Trophoblast cell (in vitro differentiated cells and primary cell): Measurements from ENCODE around the gene AARSD1.
"Not testable (repeated sequence)": the region's sequence is repeated elsewhere in the genome, so short reads cannot be mapped to it uniquely, and the experiment has no call there.

Experiments
- DNase-seq, 2 donors: peaks; one replicate each; pipeline ENCODE4 v3.0.0-alpha.2; 2016
- H2AFZ ChIP-seq: 2 replicates; pipeline ENCODE4 v1.6.1; 2013; ENCODE audit warnings: low read length, moderate library complexity, mild to moderate bottlenecking; ENCODE audit not compliant: insufficient read depth, poor library complexity
- H2AK5ac ChIP-seq: 2 replicates; pipeline ENCODE4 v1.6.1; 2013; ENCODE audit warnings: mild to moderate bottlenecking, low read length
- H2BK120ac ChIP-seq: 2 replicates; pipeline ENCODE4 v1.6.1; 2013; ENCODE audit warnings: low read length, mild to moderate bottlenecking, moderate library complexity; ENCODE audit not compliant: insufficient read depth, poor library complexity
- H2BK12ac ChIP-seq: 2 replicates; pipeline ENCODE4 v1.6.1; 2013; ENCODE audit warnings: mild to moderate bottlenecking, low read length, moderate library complexity
- H2BK5ac ChIP-seq: 2 replicates; pipeline ENCODE4 v1.6.1; 2013; ENCODE audit warnings: low read length, low read depth, moderate library complexity, mild to moderate bottlenecking; ENCODE audit not compliant: poor library complexity
- H3K14ac ChIP-seq: 2 replicates; pipeline ENCODE4 v1.6.1; 2013; ENCODE audit warnings: mild to moderate bottlenecking, low read length
- H3K18ac ChIP-seq: 2 replicates; pipeline ENCODE4 v1.6.1; 2013; ENCODE audit warnings: mild to moderate bottlenecking, low read length
- H3K23ac ChIP-seq: 2 replicates; pipeline ENCODE4 v1.6.1; 2013; ENCODE audit warnings: low read length
- H3K27ac ChIP-seq: 2 replicates; pipeline ENCODE4 v1.5.1; 2013; ENCODE audit warnings: low read depth, mild to moderate bottlenecking, inconsistent platforms, low read length, moderate library complexity
- H3K27me3 ChIP-seq: 2 replicates; pipeline ENCODE4 v1.6.1; 2013; ENCODE audit warnings: inconsistent platforms, mild to moderate bottlenecking, low read length, moderate library complexity; ENCODE audit not compliant: insufficient read depth
- H3K36me3 ChIP-seq, 2 experiments: 1 replicate in 1 of 2; 2 replicates in 1 of 2; pipeline ENCODE4 v1.6.1; 2013; ENCODE audit warnings: low read length in 2 of 2, mild to moderate bottlenecking in 2 of 2, moderate library complexity in 1 of 2; ENCODE audit not compliant: insufficient read depth in 2 of 2, control insufficient read depth in 1 of 2
- H3K4ac ChIP-seq: 2 replicates; pipeline ENCODE4 v1.6.1; 2013; ENCODE audit warnings: low read depth, mild to moderate bottlenecking, low read length, moderate library complexity
- H3K4me1 ChIP-seq, 2 experiments: 1 replicate in 1 of 2; 2 replicates in 1 of 2; pipeline ENCODE4 v1.6.1; 2013; ENCODE audit warnings: low read length in 2 of 2, mild to moderate bottlenecking in 2 of 2, moderate library complexity in 1 of 2; ENCODE audit not compliant: insufficient read depth in 2 of 2, control insufficient read depth in 1 of 2
- H3K4me2 ChIP-seq: 2 replicates; pipeline ENCODE4 v1.6.1; 2013; ENCODE audit warnings: inconsistent platforms, mild to moderate bottlenecking, low read length, moderate library complexity
- H3K4me3 ChIP-seq: 2 replicates; pipeline ENCODE4 v1.5.1; 2013; ENCODE audit warnings: mild to moderate bottlenecking, low read depth, low read length, inconsistent platforms
- H3K79me1 ChIP-seq: one replicate; pipeline ENCODE4 v1.6.1; 2013; ENCODE audit warnings: low read length
- H3K79me2 ChIP-seq: 2 replicates; pipeline ENCODE4 v1.6.1; 2013; ENCODE audit warnings: low read length, mild to moderate bottlenecking; ENCODE audit not compliant: control insufficient read depth, insufficient read depth, poor library complexity
- H3K9ac ChIP-seq: 2 replicates; pipeline ENCODE4 v1.6.1; 2013; ENCODE audit warnings: mild to moderate bottlenecking, low read length
- H3K9me3 ChIP-seq: 2 replicates; pipeline ENCODE4 v1.6.1; 2013; ENCODE audit warnings: low read depth, mild to moderate bottlenecking, control low read depth, inconsistent platforms, low read length; ENCODE audit not compliant: insufficient read depth
- H4K12ac ChIP-seq: 2 replicates; pipeline ENCODE4 v1.6.1; 2013; ENCODE audit warnings: low read depth, mild to moderate bottlenecking, low read length, moderate library complexity
- H4K8ac ChIP-seq: 2 replicates; pipeline ENCODE4 v1.6.1; 2013; ENCODE audit warnings: low read depth, mild to moderate bottlenecking, low read length, moderate library complexity
- H4K91ac ChIP-seq: one replicate; pipeline ENCODE4 v1.6.1; 2013; ENCODE audit warnings: low read depth, mild to moderate bottlenecking, low read length, moderate library complexity
- WGBS: extraction: QIAGEN DNeasy Blood & Tissue Kit; methylation state at CpG from one replicate; pipeline ENCODE4 v1.1.7; 2013; ENCODE audit warnings: missing lambda C conversion rate; ENCODE audit not compliant: insufficient read length, insufficient coverage; ENCODE audit errors: extremely low coverage; 5-methylcytosine and 5-hydroxymethylcytosine counted together

The AARSD1 gene

DNA sequence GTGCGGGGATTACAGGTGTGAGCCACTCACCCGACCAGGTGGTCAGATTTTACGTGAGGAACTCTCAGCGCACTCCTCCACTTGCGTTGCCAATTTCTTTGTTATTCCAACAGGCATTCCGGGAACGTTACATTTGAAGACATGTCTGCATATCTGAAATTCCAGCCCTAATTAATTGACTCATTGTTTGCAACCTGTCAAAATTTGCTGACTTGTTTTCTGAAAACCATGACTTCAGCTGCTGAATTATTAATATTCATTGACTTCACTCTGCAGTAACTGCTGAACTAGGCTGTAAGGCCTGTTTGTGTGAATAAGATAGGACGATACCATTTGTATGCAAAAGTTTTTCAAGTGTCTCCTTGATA is 47.0 kb downstream of the AARSD1 start:
- Histone ChIP-seq H3K4me1 (no peaks in the 10 kb centered on the region), H3K9me3 (no peaks in the 10 kb centered on the region), H3K4me3 (no peak overlapping the region), H3K18ac (no peak overlapping the region), H3K14ac (no peak overlapping the region), H3K27me3 (no peaks in the 10 kb centered on the region), H2BK5ac (no peak overlapping the region), H2BK12ac (no peak overlapping the region), H3K9ac (no peak overlapping the region), H4K12ac (no peak overlapping the region), H3K27ac (no peak overlapping the region), H3K79me2 (no peaks in the 10 kb centered on the region), H2BK120ac (no peak overlapping the region), H3K79me1 (no peaks in the 10 kb centered on the region), H4K8ac (no peak overlapping the region), H3K36me3 (no peaks in the 10 kb centered on the region), H2AK5ac (no peak overlapping the region), H4K91ac (no peak overlapping the region), H3K23ac (no peak overlapping the region), H2AFZ (no peak overlapping the region), H3K4me2 (no peak overlapping the region), H3K4ac (no peak overlapping the region)
- peak in 1 of 2 donors; percentile 24 for DNase-seq
- WGBS: no CpG with 5 or more reads among the region's 8 CpGs

DNA sequence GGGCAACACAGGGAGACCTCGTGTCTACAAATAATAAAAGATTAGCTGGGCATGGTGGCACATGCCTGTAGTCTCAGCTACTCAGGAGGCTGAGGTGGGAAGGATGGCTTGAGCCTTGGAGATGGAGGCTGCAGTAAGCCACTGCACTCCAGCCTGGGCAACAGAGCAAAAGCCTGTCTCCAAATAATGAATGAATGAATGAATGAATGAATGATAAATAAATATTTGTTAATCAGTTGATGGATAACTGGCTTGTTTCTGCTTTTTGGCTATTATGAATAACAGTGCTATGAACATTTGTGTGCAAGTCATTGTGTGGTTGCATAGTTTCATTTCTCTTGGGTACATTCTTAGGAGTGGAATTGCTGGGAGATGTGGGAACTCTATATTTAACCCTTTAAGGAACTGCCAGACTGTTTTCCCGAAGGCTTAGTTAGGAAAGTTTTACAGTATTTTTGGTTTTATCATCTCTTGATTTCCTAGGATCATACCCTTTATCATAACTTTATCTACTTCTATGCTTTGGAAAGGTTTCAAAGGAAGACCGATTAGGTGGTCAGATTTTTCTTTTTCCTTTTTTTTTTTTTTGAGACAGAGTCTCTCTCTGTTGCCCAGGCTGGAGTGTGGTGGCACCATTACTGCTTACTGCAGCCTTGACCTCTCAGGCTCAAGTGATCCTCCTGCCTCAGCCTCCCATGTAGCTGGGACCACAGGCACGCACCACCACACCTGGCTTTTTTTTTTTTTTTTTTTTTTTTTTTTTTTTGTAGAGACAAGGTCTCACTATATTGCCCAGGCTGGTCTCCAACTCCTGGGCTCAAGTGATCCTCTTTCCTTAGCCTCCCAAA is 47.6 kb downstream of the AARSD1 start:
- H3K4me1 ChIP-seq, H2AFZ ChIP-seq, H3K79me1 ChIP-seq, H4K12ac ChIP-seq, H2AK5ac ChIP-seq, H3K9me3 ChIP-seq, H3K4me2 ChIP-seq, H4K91ac ChIP-seq, H3K9ac ChIP-seq, H4K8ac ChIP-seq, H2BK5ac ChIP-seq, H2BK120ac ChIP-seq, H3K4ac ChIP-seq, DNase-seq, H3K4me3 ChIP-seq, H3K36me3 ChIP-seq, H3K27ac ChIP-seq, H3K27me3 ChIP-seq, H3K14ac ChIP-seq, H2BK12ac ChIP-seq, H3K23ac ChIP-seq, H3K18ac ChIP-seq, H3K79me2 ChIP-seq: not testable (repeated sequence)
- whole genome bisulfite sequencing: no CpG with 5 or more reads among the region's 4 CpGs

DNA sequence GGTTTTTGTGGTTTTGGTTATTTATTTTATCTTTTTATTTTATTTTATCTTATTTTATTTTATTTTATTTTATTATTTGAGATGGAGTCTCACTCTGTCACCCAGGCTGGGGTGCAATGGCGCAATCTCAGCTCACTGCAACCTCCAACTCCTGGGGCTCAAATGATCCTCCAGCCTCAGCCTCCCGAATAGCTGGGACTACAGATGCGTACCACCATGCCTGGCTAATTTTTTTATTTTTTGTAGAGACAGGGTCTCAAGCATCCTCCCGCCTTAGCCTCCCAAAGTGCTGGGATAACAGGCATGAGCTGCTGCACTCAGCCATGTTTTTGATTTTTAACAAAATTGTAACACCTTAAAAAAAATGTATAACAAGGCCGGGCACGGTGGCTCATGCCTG is 49.0 kb downstream of the AARSD1 start:
- H2AFZ ChIP-seq, H3K23ac ChIP-seq, H2BK120ac ChIP-seq, H3K14ac ChIP-seq, H3K79me1 ChIP-seq, H3K4me3 ChIP-seq, H3K9ac ChIP-seq, DNase-seq, H4K91ac ChIP-seq, H3K4me2 ChIP-seq, H2AK5ac ChIP-seq, H3K9me3 ChIP-seq, H2BK5ac ChIP-seq, H3K36me3 ChIP-seq, H2BK12ac ChIP-seq, H3K4me1 ChIP-seq, H3K18ac ChIP-seq, H4K12ac ChIP-seq, H4K8ac ChIP-seq, H3K79me2 ChIP-seq, H3K27me3 ChIP-seq, H3K27ac ChIP-seq, H3K4ac ChIP-seq: not testable (repeated sequence)
- no CpG with 5 or more reads among the region's 6 CpGs for WGBS

DNA sequence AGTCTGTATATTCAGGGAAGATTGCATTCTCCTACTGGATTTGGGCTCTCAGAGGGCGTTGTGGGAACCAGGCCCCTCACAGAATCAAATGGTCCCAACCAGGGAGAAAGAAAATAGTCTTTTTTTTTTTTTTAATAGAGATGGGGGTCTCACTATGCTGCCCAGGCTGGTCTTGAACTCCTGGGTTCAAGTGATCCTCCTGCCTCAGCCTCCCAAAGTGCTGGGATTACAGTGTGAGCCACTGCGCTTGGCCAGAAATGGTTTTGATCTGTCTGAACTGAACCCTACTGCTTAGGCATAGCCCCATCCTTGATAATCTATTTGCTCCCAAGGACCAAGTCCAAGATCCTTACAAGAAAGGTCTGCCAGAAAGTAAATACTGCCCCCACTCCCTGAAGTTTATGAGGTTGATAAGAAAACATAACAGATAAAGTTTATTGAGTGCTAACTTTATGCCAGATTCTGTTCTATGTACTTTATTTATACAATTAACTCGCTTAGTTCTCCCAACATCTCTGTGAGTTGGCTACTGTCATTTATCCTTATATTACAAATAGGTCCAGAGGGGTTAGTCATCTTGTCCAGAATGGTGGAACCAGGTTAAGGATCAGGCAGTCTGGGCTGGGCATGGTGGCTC is 50.2 kb downstream of the AARSD1 start:
- Histone ChIP-seq H4K91ac (no peak overlapping the region), H3K4me2 (no peak overlapping the region), H3K79me2 (no peaks in the 10 kb centered on the region), H2BK5ac (no peak overlapping the region), H3K4ac (no peak overlapping the region), H3K4me1 (no peaks in the 10 kb centered on the region), H3K18ac (no peak overlapping the region), H4K8ac (no peak overlapping the region), H3K9me3 (peaks cover 2% of the 10 kb centered on the region), H2BK12ac (no peak overlapping the region), H3K4me3 (no peak overlapping the region), H2BK120ac (no peak overlapping the region), H3K27me3 (no peaks in the 10 kb centered on the region), H3K79me1 (no peaks in the 10 kb centered on the region), H3K27ac (no peak overlapping the region), H3K9ac (no peak overlapping the region), H2AK5ac (no peak overlapping the region), H3K23ac (no peak overlapping the region), H3K36me3 (no peaks in the 10 kb centered on the region), H2AFZ (no peak overlapping the region), H3K14ac (no peak overlapping the region), H4K12ac (no peak overlapping the region)
- WGBS: no CpG with 5 or more reads among the region's 3 CpGs
- DNase-seq: no peak
